WTC11 (cell line): ENCODE measurements around the gene UBE2S. TPM values are rescaled to one million over a fixed set of nuclear protein-coding genes. Genes with fewer than 3 reads are reported as not detected.

Source experiments
- ATAC-seq: fragments of 200-7000 bp; cut with Tn5 transposase; 2 replicates; pipeline ENCODE4 v1.10.0; 2021; ENCODE audit warnings: mild to moderate bottlenecking, moderate library complexity
- CTCF ChIA-PET: fragments of 300-600 bp; sonication (Branson Sonifier 250); formaldehyde crosslinking; loops from one replicate; lab custom pipeline; 2021; ENCODE audit warnings: antibody characterized with exemption; lab: Charles Lee
- POLR2A ChIA-PET: fragments of 350-600 bp; sonication (Branson Sonifier 250); formaldehyde crosslinking; loops from one replicate; lab custom pipeline; 2021; ENCODE audit warnings: antibody characterized with exemption; lab: Charles Lee
- DNase-seq: peaks from one replicate; pipeline ENCODE4 v3.0.0; 2021; ENCODE audit warnings: low spot score
- H3K27ac Mint-ChIP-seq: 2 replicates; pipeline ENCODE4 v1.8.0; 2021; ENCODE audit warnings: mixed read lengths
- H3K27me3 Mint-ChIP-seq: 2 replicates; pipeline ENCODE4 v1.8.0; 2021; ENCODE audit warnings: low read depth, mild to moderate bottlenecking, moderate library complexity, mixed read lengths
- H3K36me3 Mint-ChIP-seq: 2 replicates; pipeline ENCODE4 v1.8.0; 2021; ENCODE audit warnings: mixed read lengths
- H3K4me1 Mint-ChIP-seq: 2 replicates; pipeline ENCODE4 v1.8.0; 2022; ENCODE audit warnings: mixed read lengths
- H3K4me3 Mint-ChIP-seq: 2 replicates; pipeline ENCODE4 v1.8.0; 2021; ENCODE audit warnings: mild to moderate bottlenecking, moderate library complexity, mixed read lengths
- H3K9me3 Mint-ChIP-seq: 2 replicates; pipeline ENCODE4 v1.8.0; 2021; ENCODE audit warnings: mixed read lengths
- ATF3 ChIP-seq: sonication (generic); formaldehyde crosslinking; conservative IDR thresholded peaks from 2 replicates; pipeline ENCODE4 v1.8.1; 2022; ENCODE audit warnings: mild to moderate bottlenecking, missing genetic modification reagents
- CREB1 ChIP-seq: sonication (generic); formaldehyde crosslinking; IDR thresholded peaks from 2 replicates; pipeline ENCODE4 v1.8.0; 2023; ENCODE audit warnings: mild to moderate bottlenecking, missing genetic modification reagents
- EMX1 ChIP-seq: fragments of 250-450 bp; sonication (Bioruptor Pico); IDR thresholded peaks from 2 replicates; pipeline ENCODE4 v1.8.0; 2021; ENCODE audit warnings: mild to moderate bottlenecking
- FOXP1 ChIP-seq: sonication (generic); formaldehyde crosslinking; IDR thresholded peaks from 2 replicates; pipeline ENCODE4 v1.8.0; 2022; ENCODE audit warnings: missing genetic modification reagents, mild to moderate bottlenecking, moderate library complexity, borderline replicate concordance
- FOXP4 ChIP-seq: sonication (generic); formaldehyde crosslinking; IDR thresholded peaks from 2 replicates; pipeline ENCODE4 v1.8.0; 2022; ENCODE audit warnings: mild to moderate bottlenecking, missing genetic modification reagents
- GABPB1 ChIP-seq: sonication (generic); formaldehyde crosslinking; IDR thresholded peaks from 2 replicates; pipeline ENCODE4 v1.8.1; 2023; ENCODE audit warnings: mild to moderate bottlenecking, missing genetic modification reagents
- MLX ChIP-seq: sonication (generic); formaldehyde crosslinking; IDR thresholded peaks from 2 replicates; pipeline ENCODE4 v1.8.1; 2023; ENCODE audit warnings: mild to moderate bottlenecking, missing genetic modification reagents, moderate library complexity
- MYBL2 ChIP-seq: sonication (generic); formaldehyde crosslinking; IDR thresholded peaks from 2 replicates; pipeline ENCODE4 v1.8.1; 2023; ENCODE audit warnings: mild to moderate bottlenecking, moderate library complexity, missing genetic modification reagents
- NFE2L1 ChIP-seq: sonication (generic); formaldehyde crosslinking; IDR thresholded peaks from 2 replicates; pipeline ENCODE4 v1.8.1; 2023; ENCODE audit warnings: missing genetic modification reagents
- NR3C1 ChIP-seq: sonication (generic); formaldehyde crosslinking; conservative IDR thresholded peaks from 2 replicates; pipeline ENCODE4 v1.8.1; 2023; ENCODE audit warnings: low read depth, mild to moderate bottlenecking, missing genetic modification reagents
- PRDM15 ChIP-seq: sonication (generic); formaldehyde crosslinking; IDR thresholded peaks from 2 replicates; pipeline ENCODE4 v1.8.0; 2022; ENCODE audit warnings: missing genetic modification reagents
- SP1 ChIP-seq: sonication (generic); formaldehyde crosslinking; conservative IDR thresholded peaks from 2 replicates; pipeline ENCODE4 v1.8.1; 2022; ENCODE audit warnings: missing genetic modification reagents
- ZNF232 ChIP-seq: sonication (generic); formaldehyde crosslinking; IDR thresholded peaks from 2 replicates; pipeline ENCODE4 v1.8.0; 2022; ENCODE audit warnings: mild to moderate bottlenecking, missing genetic modification reagents
- ZNF317 ChIP-seq: sonication (generic); formaldehyde crosslinking; IDR thresholded peaks from 2 replicates; pipeline ENCODE4 v1.8.1; 2023; ENCODE audit warnings: low read depth, mild to moderate bottlenecking, moderate library complexity, missing genetic modification reagents, borderline replicate concordance
- ZNF423 ChIP-seq: fragments of 250-450 bp; sonication (Bioruptor Pico); IDR thresholded peaks from 2 replicates; pipeline ENCODE4 v2.1.2; 2022; ENCODE audit warnings: mild to moderate bottlenecking, moderate library complexity
- total RNA-seq: library from RNA; stranded (reverse); gene quantifications from 3 replicates; pipeline ENCODE4 v1.2.3, GENCODE V29; 2021
- TF ChIP-seq, protein P1 (sequence below): fragments of 250-450 bp; sonication (Bioruptor Pico); IDR thresholded peaks from 2 replicates; pipeline ENCODE4 v1.9.0; 2021; ENCODE audit warnings: mild to moderate bottlenecking

Gene UBE2S
- total RNA-seq, 1 experiment from 2014 or later, result 442 TPM

- CTCF ChIA-PET, result interaction anchor here (0.6 to 3.0 kb wide), 16 partner anchors 8 to 219 kb away, joined by 3 to 18 read pairs (median 4); partner anchors contain the start of genes ISOC2, ZNF628 and ZNF865
- DNase-seq (no peak), ATAC-seq (no peak)
- no peak overlapping the region for H3K27ac Mint-ChIP-seq
- H3K36me3 Mint-ChIP-seq, result peaks cover 12% of the 10 kb centered on the region
- H3K4me3 Mint-ChIP-seq, result peak overlapping the region; percentile 74
- POLR2A ChIA-PET, result interaction anchor here (1.3 to 1.6 kb wide), 2 partner anchors 8 to 24 kb away, joined by 4 to 6 read pairs; partner anchors contain the start of gene ZNF628
- TF ChIP-seq MLX (CRISPR knock-in tag), result no peak
- TF ChIP-seq FOXP1 (CRISPR knock-in tag), result 0 out of 2 replicates have a peak, but pooled peaks have one; percentile 44
- TF ChIP-seq EMX1 (CRISPR knock-in tag), result peak; percentile 86; the same call in 1 of the 2 replicates
- no peak for TF ChIP-seq ZNF317 (CRISPR knock-in tag)
- no peak for TF ChIP-seq MYBL2 (CRISPR knock-in tag)
- peaks cover 6% of the 10 kb centered on the region; the same call in 1 of the 2 replicates for H3K4me1 Mint-ChIP-seq
- peaks cover 32% of the 10 kb centered on the region for H3K27me3 Mint-ChIP-seq
- no peaks in the 10 kb centered on the region for H3K9me3 Mint-ChIP-seq
These were observed 44.6 kb upstream of the UBE2S start for GRCh38 chr19:55451965-55452748.

- CTCF ChIA-PET, result interaction anchor here (0.5 to 3.0 kb wide), 9 partner anchors 14 to 1839 kb away, joined by 3 to 18 read pairs (median 4); no protein-coding TSS in a partner anchor
- Mint-ChIP-seq H3K4me1 (peaks cover 6% of the 10 kb centered on the region; the same call in 1 of the 2 replicates), H3K4me3 (peak overlapping the region; percentile 74)
- TF ChIP-seq ATF3 (CRISPR knock-in tag), result no peak
- no peak for TF ChIP-seq NFE2L1 (CRISPR knock-in tag)
- no peak for TF ChIP-seq SP1 (CRISPR knock-in tag)
- no peak for TF ChIP-seq NR3C1 (CRISPR knock-in tag)
- TF ChIP-seq GABPB1 (CRISPR knock-in tag), result no peak
- no peak for TF ChIP-seq PRDM15 (CRISPR knock-in tag)
- TF ChIP-seq ZNF232 (CRISPR knock-in tag), result no peak
- no peak for TF ChIP-seq CREB1
- no peak for TF ChIP-seq ZNF423 (CRISPR knock-in tag)
- no peak for TF ChIP-seq ZNF317 (CRISPR knock-in tag)
- TF ChIP-seq FOXP4 (CRISPR knock-in tag), result no peak
- TF ChIP-seq, protein P1, sequence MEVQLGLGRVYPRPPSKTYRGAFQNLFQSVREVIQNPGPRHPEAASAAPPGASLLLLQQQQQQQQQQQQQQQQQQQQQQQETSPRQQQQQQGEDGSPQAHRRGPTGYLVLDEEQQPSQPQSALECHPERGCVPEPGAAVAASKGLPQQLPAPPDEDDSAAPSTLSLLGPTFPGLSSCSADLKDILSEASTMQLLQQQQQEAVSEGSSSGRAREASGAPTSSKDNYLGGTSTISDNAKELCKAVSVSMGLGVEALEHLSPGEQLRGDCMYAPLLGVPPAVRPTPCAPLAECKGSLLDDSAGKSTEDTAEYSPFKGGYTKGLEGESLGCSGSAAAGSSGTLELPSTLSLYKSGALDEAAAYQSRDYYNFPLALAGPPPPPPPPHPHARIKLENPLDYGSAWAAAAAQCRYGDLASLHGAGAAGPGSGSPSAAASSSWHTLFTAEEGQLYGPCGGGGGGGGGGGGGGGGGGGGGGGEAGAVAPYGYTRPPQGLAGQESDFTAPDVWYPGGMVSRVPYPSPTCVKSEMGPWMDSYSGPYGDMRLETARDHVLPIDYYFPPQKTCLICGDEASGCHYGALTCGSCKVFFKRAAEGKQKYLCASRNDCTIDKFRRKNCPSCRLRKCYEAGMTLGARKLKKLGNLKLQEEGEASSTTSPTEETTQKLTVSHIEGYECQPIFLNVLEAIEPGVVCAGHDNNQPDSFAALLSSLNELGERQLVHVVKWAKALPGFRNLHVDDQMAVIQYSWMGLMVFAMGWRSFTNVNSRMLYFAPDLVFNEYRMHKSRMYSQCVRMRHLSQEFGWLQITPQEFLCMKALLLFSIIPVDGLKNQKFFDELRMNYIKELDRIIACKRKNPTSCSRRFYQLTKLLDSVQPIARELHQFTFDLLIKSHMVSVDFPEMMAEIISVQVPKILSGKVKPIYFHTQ (CRISPR knock-in tag), result no peak
- TF ChIP-seq, all 79 proteins: peak for 0
- ATAC-seq (peak; percentile 16), DNase-seq (no peak)
- Mint-ChIP-seq H3K36me3 (peaks cover 6% of the 10 kb centered on the region), H3K27ac (no peak overlapping the region), H3K9me3 (no peaks in the 10 kb centered on the region), H3K27me3 (peaks cover 32% of the 10 kb centered on the region)
- POLR2A ChIA-PET, result interaction anchor here (0.6 kb wide), 1 partner anchor 304 kb away, joined by 4 read pairs; no protein-coding TSS in a partner anchor
These were observed 43.8 kb upstream of the UBE2S start for GRCh38 chr19:55451163-55451964.
